SK-N-MC (cell line): Measurements from ENCODE around the gene COG2.

Source experiments
- DNase-seq: peaks from one replicate; pipeline ENCODE4 v3.0.0-alpha.2; 2011; ENCODE audit warnings: low read depth, low spot score
- H3K27ac ChIP-seq: fragments of 200-600 bp; sonication (generic); 2 replicates; pipeline ENCODE4 v1.5.1; 2016; ENCODE audit warnings: mixed run types
- H3K36me3 ChIP-seq: fragments of 200-600 bp; sonication (generic); 2 replicates; pipeline ENCODE4 v1.6.1; 2017; ENCODE audit warnings: antibody characterized with exemption, low read length, mixed read lengths; ENCODE audit not compliant: insufficient read depth
- H3K4me3 ChIP-seq: fragments of 200-600 bp; sonication (generic); 2 replicates; pipeline ENCODE4 v1.5.1; 2016
- H3K9ac ChIP-seq: fragments of 200-600 bp; sonication (generic); 2 replicates; pipeline ENCODE4 v1.8.0; 2017; ENCODE audit warnings: mixed run types, mixed read lengths; ENCODE audit not compliant: insufficient read length
- H3K9me3 ChIP-seq: fragments of 200-600 bp; sonication (generic); 2 replicates; pipeline ENCODE4 v1.6.1; 2017; ENCODE audit warnings: low read depth, mild to moderate bottlenecking, antibody characterized with exemption, low read length, moderate library complexity, mixed read lengths
- EZH2 ChIP-seq: fragments of 200-600 bp; sonication (generic); IDR thresholded peaks from one replicate; pipeline ENCODE4 v1.6.1; 2017; ENCODE audit warnings: antibody characterized with exemption
- FOXP2 ChIP-seq: optimal IDR thresholded peaks from 2 replicates; pipeline ENCODE3; 2011; ENCODE audit warnings: mild to moderate bottlenecking, moderate library complexity; ENCODE audit not compliant: insufficient read depth; ENCODE audit errors: extremely low read length, control extremely low read depth
- POLR2AphosphoS5 ChIP-seq: IDR thresholded peaks from 2 replicates; pipeline ENCODE4 v1.6.1; 2012; ENCODE audit warnings: mild to moderate bottlenecking, low read depth, low read length, borderline replicate concordance

COG2 gene

DNA sequence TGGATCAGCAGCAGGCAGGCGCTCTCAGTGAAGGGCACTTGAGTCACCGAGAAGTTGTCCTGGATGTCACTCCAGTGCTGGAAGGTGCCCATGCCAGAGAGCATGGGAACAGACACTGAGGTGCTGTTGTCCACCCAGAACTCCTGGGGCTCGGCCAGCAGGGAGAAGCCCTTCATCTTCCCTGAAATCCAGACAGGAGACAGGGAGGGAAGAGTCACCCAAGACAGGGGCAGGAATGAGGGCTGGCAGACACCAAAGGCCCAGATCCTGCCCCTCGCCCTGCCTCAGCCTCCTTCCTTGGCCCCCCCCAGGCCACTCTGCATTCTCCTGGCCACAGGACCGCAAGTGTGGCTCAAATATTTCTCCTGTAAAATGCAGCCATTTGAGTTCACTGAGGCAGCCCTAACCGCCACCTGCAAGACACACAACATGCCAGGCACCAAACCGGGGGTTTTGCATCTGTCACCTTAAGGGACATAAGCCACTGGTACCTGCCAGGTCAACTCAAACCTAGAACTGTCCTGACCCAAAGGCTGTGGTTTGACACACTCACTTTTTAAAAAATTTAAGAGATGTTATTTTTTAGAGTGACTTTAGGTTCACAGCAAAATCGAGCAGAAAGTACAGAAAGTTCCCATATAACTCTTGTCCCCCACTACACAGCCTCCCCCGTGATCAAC lies 63.9 kb downstream of the COG2 start:
- no peak for TF ChIP-seq POLR2AphosphoS5
- Histone ChIP-seq H3K27ac (no peak overlapping the region), H3K4me3 (no peak overlapping the region), H3K9ac (no peak overlapping the region), H3K9me3 (no peaks in the 10 kb centered on the region), H3K36me3 (no peaks in the 10 kb centered on the region)
- DNase-seq: no peak

GRCh38 chr1:230706887-230707731 lies 64.8 kb downstream of the COG2 start:
- no peak overlapping the region for H3K27ac ChIP-seq
- TF ChIP-seq POLR2AphosphoS5 (no peak), FOXP2 (no peak), EZH2 (no peak)
- H3K9ac ChIP-seq: no peak overlapping the region
- H3K36me3 ChIP-seq: no peaks in the 10 kb centered on the region
- no peak overlapping the region for H3K4me3 ChIP-seq
- DNase-seq: no peak
- H3K9me3 ChIP-seq: no peaks in the 10 kb centered on the region

DNA sequence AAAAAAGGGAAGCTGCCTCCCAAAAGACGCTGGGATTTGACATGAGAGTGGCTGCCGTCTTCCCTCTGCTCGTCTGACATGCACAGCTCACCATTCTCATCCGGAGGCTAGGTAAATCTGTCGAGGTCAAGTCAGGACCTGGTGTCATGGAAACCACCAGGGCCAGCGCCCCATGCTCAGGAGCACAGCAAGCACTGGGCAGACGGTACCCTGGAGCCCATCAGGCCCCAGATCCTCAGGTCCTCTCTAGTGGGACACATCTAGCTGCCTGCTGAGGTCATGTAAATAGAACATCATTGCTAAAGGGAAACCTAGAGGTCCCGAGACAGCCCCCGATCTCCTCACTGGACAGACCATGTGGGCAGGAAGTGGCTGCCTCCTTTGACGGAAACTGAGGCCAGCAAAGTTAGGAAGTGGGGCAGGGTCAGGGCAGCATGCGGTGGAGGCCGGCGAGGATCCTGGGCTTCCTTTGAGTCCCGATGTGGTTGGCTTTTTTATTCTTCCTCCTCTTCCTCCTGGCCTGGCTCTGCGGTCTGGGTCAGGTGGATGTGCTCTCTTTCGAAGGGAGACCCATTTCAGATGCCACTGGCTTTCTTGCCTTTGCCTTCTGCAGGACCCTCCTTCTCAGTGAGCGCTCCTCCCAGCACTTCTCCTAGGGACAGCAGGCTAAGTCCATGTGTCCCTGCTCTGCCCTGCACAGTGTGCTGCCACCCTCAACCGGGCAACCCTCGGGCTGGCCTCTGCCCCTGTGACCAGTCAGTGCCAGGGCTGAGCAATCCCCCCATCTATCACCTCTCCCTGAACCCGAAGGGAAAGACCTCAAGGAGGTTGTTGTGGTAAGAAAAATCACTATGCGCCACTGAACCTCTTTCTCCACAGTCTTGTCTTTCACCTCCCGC lies 65.7 kb downstream of the COG2 start:
- no peak for DNase-seq
- H3K4me3 ChIP-seq: no peak overlapping the region
- H3K36me3 ChIP-seq: no peaks in the 10 kb centered on the region
- no peaks in the 10 kb centered on the region for H3K9me3 ChIP-seq
- H3K27ac ChIP-seq: no peak overlapping the region
- no peak overlapping the region for H3K9ac ChIP-seq
- TF ChIP-seq EZH2 (no peak), FOXP2 (no peak), POLR2AphosphoS5 (no peak)

GRCh38 chr1:230708631-230709580 lies 66.6 kb downstream of the COG2 start:
- no peak for DNase-seq
- Histone ChIP-seq H3K9ac (no peak overlapping the region), H3K9me3 (no peaks in the 10 kb centered on the region), H3K27ac (no peak overlapping the region), H3K4me3 (no peak overlapping the region), H3K36me3 (no peaks in the 10 kb centered on the region)
- TF ChIP-seq EZH2: no peak

- Histone ChIP-seq H3K27ac (no peak overlapping the region), H3K4me3 (no peak overlapping the region), H3K36me3 (no peaks in the 10 kb centered on the region), H3K9me3 (no peaks in the 10 kb centered on the region), H3K9ac (no peak overlapping the region)
- DNase-seq: no peak
- TF ChIP-seq POLR2AphosphoS5: no peak
- TF ChIP-seq FOXP2: no peak
- TF ChIP-seq EZH2: no peak
These were observed 67.6 kb downstream of the COG2 start for GRCh38 chr1:230709619-230710542.

DNA sequence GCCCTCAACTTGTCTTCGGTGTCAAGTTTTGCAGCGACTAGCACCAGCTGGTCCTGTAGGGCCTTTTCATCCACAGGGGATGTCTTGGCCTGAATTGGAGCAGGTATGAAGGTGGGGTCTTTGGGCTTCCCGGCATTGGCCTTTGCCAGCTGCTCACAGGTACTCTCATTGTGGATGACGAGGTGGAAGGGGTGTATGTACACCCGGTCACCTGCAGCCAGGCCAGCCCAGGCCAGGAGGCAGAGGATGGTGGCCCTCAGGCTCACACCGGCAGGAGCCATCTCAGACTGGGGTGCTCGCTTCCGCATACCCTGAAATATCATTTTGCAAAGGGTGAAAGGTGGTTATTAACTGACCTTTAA lies 68.2 kb downstream of the COG2 start:
- no peak for DNase-seq
- no peak overlapping the region for H3K9ac ChIP-seq
- no peaks in the 10 kb centered on the region for H3K9me3 ChIP-seq
- TF ChIP-seq EZH2 (no peak), FOXP2 (no peak), POLR2AphosphoS5 (no peak)
- no peak overlapping the region for H3K4me3 ChIP-seq
- no peak overlapping the region for H3K27ac ChIP-seq
- H3K36me3 ChIP-seq: no peaks in the 10 kb centered on the region

- Histone ChIP-seq H3K9ac (no peak overlapping the region), H3K4me3 (no peak overlapping the region), H3K27ac (no peak overlapping the region), H3K9me3 (no peaks in the 10 kb centered on the region), H3K36me3 (no peaks in the 10 kb centered on the region)
- TF ChIP-seq EZH2 (no peak), POLR2AphosphoS5 (no peak), FOXP2 (no peak)
- DNase-seq: no peak
These were observed 69.0 kb downstream of the COG2 start for GRCh38 chr1:230711245-230711644.
